Kidney (tissue), 14 donors: ENCODE data around the gene NECAB2. TPM values are rescaled to one million over a fixed set of nuclear protein-coding genes. Genes with fewer than 3 reads are reported as not detected.

ENCODE experiments used
- DNase-seq, 5 donors: peaks; one replicate each; pipeline ENCODE4 v3.0.0-alpha.2; 2013 to 2020
- FAIRE-seq: peaks from 2 replicates; lab custom pipeline; 2012; peaks lifted over from hg19 to GRCh38; lab: Jason Lieb, UNC
- H3K27ac ChIP-seq, 2 donors: one replicate each; pipeline ENCODE4 v1.7.0; 2013; ENCODE audit warnings: low read depth in 2 of 2, low read length in 2 of 2, inconsistent platforms in 1 of 2
- H3K27me3 ChIP-seq: one replicate; pipeline ENCODE4 v1.7.1; 2013; ENCODE audit warnings: low read length, inconsistent platforms; ENCODE audit not compliant: control insufficient read depth, insufficient read depth
- H3K36me3 ChIP-seq, 3 donors: one replicate each; pipeline versions ENCODE4 v1.7.0 to v1.7.1; 2013; ENCODE audit warnings: low read length in 3 of 3, control low read depth in 1 of 3, inconsistent platforms in 1 of 3; ENCODE audit not compliant: insufficient read depth in 3 of 3, control insufficient read depth in 2 of 3
- H3K4me1 ChIP-seq, 3 donors: one replicate each; pipeline versions ENCODE4 v1.7.0 to v1.7.1; 2013; ENCODE audit warnings: low read length in 3 of 3, inconsistent platforms in 1 of 3, low read depth in 1 of 3; ENCODE audit not compliant: control insufficient read depth in 2 of 3, insufficient read depth in 2 of 3
- H3K4me3 ChIP-seq, 3 donors: one replicate each; pipeline versions ENCODE4 v1.7.0 to v1.8.1; 2013; ENCODE audit warnings: low read length in 3 of 3, control low read depth in 1 of 3, inconsistent platforms in 1 of 3
- H3K9ac ChIP-seq, 3 donors: one replicate each; pipeline versions ENCODE4 v1.7.0 to v1.7.1; 2013; ENCODE audit warnings: low read length in 3 of 3, control low read depth in 1 of 3, inconsistent platforms in 1 of 3
- H3K9me3 ChIP-seq, 3 donors: one replicate each; pipeline versions ENCODE4 v1.7.0 to v1.7.1; 2013; ENCODE audit warnings: low read length in 3 of 3, control low read depth in 1 of 3, inconsistent platforms in 1 of 3; ENCODE audit not compliant: control insufficient read depth in 2 of 3, insufficient read depth in 1 of 3
- intact Hi-C: fragments of 100-400 bp; cut with DNase I; formaldehyde crosslinking; loops from one replicate; pipeline ENCODE4 v1.11.1; 2022
- polyA plus RNA-seq: library from polyadenylated mRNA; stranded (reverse); fragments of 350-450 nt; fragmentation: Illumina TruSeq; extraction: RNeasy Lipid Tissue Mini Kit (QIAGEN cat#74804); gene quantifications from one replicate; pipeline ENCODE4 v1.2.3, GENCODE V29; 2014; ENCODE audit warnings: low read depth, low replicate concordance; ENCODE audit not compliant: insufficient read depth
- total RNA-seq: library from RNA; stranded (reverse); fragmentation: NEBNext Ultra II Directional; extraction: Animal tissue kit (Norgen Biotek cat#: 25700); gene quantifications from one replicate; pipeline ENCODE4 v1.2.1, GENCODE V29; 2021
- TF ChIP-seq, protein P1 (sequence below): IDR thresholded peaks from 3 replicates; pipeline ENCODE4 v1.5.1; 2012; ENCODE audit warnings: mild to moderate bottlenecking, moderate library complexity, borderline replicate concordance; ENCODE audit not compliant: insufficient read depth; ENCODE audit errors: extremely low read depth
- donor health status: control.
- donor health status: control.
- donor health status: control.
- donor health status: control.
- donor health status: control.
- donor health status: DM: yes; HTN: yes; CAD: no.
- donor health status: Normal renal cell carcinoma (clear cell type).

NECAB2 gene
- total and polyA plus RNA-seq, 2 donors from 2014 or later, result 0.82 to 47.0 TPM

DNA sequence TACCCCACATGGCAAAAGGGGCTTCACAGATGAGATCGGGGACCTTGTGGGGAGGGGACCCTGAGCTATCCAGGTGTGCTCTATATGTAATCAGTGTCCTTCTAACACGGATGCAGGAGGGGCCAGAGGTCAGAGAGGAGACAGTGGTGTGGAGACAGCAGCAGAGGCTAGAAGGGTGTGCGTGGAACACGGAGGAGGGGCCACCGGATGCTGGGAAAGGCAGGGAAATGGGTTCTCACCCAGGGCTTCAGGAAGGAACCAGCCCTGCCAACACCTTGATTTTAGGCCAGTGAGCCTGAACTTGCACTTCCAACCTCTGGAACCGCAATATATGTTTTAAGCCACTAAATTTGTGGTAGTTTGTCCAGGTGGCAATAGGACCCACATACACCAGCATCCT lies 79.2 kb downstream of the NECAB2 start:
- intact Hi-C loops, result no loop called here
- Histone ChIP-seq H3K36me3 (peaks cover 0 to 4% (median under 1%) of the 10 kb centered on the region in 3 donors), H3K27me3 (no peaks in the 10 kb centered on the region), H3K4me1 (no peaks in the 10 kb centered on the region), H3K9ac (no peak overlapping the region), H3K9me3 (no peaks in the 10 kb centered on the region), H3K4me3 (no peak overlapping the region), H3K27ac (no peak overlapping the region)
- TF ChIP-seq, protein P1, sequence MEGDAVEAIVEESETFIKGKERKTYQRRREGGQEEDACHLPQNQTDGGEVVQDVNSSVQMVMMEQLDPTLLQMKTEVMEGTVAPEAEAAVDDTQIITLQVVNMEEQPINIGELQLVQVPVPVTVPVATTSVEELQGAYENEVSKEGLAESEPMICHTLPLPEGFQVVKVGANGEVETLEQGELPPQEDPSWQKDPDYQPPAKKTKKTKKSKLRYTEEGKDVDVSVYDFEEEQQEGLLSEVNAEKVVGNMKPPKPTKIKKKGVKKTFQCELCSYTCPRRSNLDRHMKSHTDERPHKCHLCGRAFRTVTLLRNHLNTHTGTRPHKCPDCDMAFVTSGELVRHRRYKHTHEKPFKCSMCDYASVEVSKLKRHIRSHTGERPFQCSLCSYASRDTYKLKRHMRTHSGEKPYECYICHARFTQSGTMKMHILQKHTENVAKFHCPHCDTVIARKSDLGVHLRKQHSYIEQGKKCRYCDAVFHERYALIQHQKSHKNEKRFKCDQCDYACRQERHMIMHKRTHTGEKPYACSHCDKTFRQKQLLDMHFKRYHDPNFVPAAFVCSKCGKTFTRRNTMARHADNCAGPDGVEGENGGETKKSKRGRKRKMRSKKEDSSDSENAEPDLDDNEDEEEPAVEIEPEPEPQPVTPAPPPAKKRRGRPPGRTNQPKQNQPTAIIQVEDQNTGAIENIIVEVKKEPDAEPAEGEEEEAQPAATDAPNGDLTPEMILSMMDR, result no peak
- FAIRE-seq, result no peak
- peak in 1 of 5 donors; percentile 29 for DNase-seq

GRCh38 chr16:84047626-84048025 lies 79.6 kb downstream of the NECAB2 start:
- DNase-seq (peak in 1 of 5 donors; percentile 73), FAIRE-seq (no peak)
- H3K36me3 ChIP-seq, result peaks cover 0 to 5% (median 4%) of the 10 kb centered on the region in 3 donors
- H3K4me3 ChIP-seq, result no peak overlapping the region
- no peaks in the 10 kb centered on the region for H3K4me1 ChIP-seq
- no peaks in the 10 kb centered on the region for H3K9me3 ChIP-seq
- H3K27ac ChIP-seq, result no peak overlapping the region
- intact Hi-C loops, result no loop called here
- H3K9ac ChIP-seq, result no peak overlapping the region
- no peaks in the 10 kb centered on the region for H3K27me3 ChIP-seq
- TF ChIP-seq, protein P1, result no peak

- H3K36me3 ChIP-seq, result peaks cover 0 to 11% (median 10%) of the 10 kb centered on the region in 3 donors
- peak in 2 of 5 donors; percentile 23 to 46 for DNase-seq
Measured at GRCh38 chr16:84048270-84048669, 80.2 kb downstream of the NECAB2 start.

More at GRCh38 chr16:84048270-84048669, 80.2 kb downstream of the NECAB2 start:
- TF ChIP-seq, protein P1, result no peak
- H3K4me1 ChIP-seq, result no peaks in the 10 kb centered on the region
- H3K27ac ChIP-seq, result no peak overlapping the region
- no peaks in the 10 kb centered on the region for H3K27me3 ChIP-seq
- no peak for FAIRE-seq
- no peaks in the 10 kb centered on the region for H3K9me3 ChIP-seq
- H3K9ac ChIP-seq, result no peak overlapping the region
- no peak overlapping the region for H3K4me3 ChIP-seq
- intact Hi-C loops, result no loop called here
